GM18498 (cell line): ENCODE measurements around the gene MYL5.
"Not testable (repeated sequence)": the region's sequence is repeated elsewhere in the genome, so short reads cannot be mapped to it uniquely, and the experiment has no call there.

Source experiments
- ATAC-seq: cut with Tn5 transposase; IDR thresholded peaks from one replicate; pipeline ENCODE4 v1.9.1; 2021; ENCODE audit warnings: mild to moderate bottlenecking, moderate library complexity; ENCODE audit not compliant: unreplicated experiment

Gene MYL5

GRCh38 chr4:683982-684622, 9.8 kb downstream of the MYL5 start:
- no peak for ATAC-seq

GRCh38 chr4:684623-685327, 10.4 kb downstream of the MYL5 start:
- no peak for ATAC-seq

GRCh38 chr4:685679-686412, 11.5 kb downstream of the MYL5 start:
- no peak for ATAC-seq

- ATAC-seq = no peak
Measured at GRCh38 chr4:686413-687040, 12.2 kb downstream of the MYL5 start.

- ATAC-seq = no peak
Measured at GRCh38 chr4:687048-687970, 13.0 kb downstream of the MYL5 start.

GRCh38 chr4:687971-688853, 13.9 kb downstream of the MYL5 start:
- ATAC-seq = no peak

- no peak for ATAC-seq
Measured at GRCh38 chr4:688854-689681, 14.7 kb downstream of the MYL5 start, which contains the start of gene SLC49A3. Gene SLC49A3 (minus strand): TSS chr4:689151. CDS start chr4:689127, 24 bp downstream.

GRCh38 chr4:689723-690122, 15.4 kb downstream of the MYL5 start:
- no peak for ATAC-seq

- ATAC-seq = no peak
Measured at GRCh38 chr4:692771-693554, 18.6 kb downstream of the MYL5 start.

- ATAC-seq = not testable (repeated sequence)
Measured at GRCh38 chr4:694341-694940, 20.1 kb downstream of the MYL5 start.

GRCh38 chr4:699816-700580, 25.7 kb downstream of the MYL5 start:
- no peak for ATAC-seq

GRCh38 chr4:700587-701264, 26.4 kb downstream of the MYL5 start:
- ATAC-seq = no peak

GRCh38 chr4:702618-703048, 28.3 kb downstream of the MYL5 start:
- ATAC-seq = no peak

- ATAC-seq = no peak
Measured at GRCh38 chr4:703336-704197, 29.2 kb downstream of the MYL5 start.
